Measurements from ENCODE around the gene CHRDL2. TPM values are rescaled to one million over a fixed set of nuclear protein-coding genes. Genes with fewer than 3 reads are reported as not detected.

Gene CHRDL2
- total RNA-seq, 4 donors from 2014 or later, result 0.19 to 0.97 TPM; not detected in 2

GRCh38 chr11:74739546-74740270 lies 8.5 kb upstream of the CHRDL2 start:
- Histone ChIP-seq H3K4me1 (peaks cover 0 to 6% (median 0%) of the 10 kb centered on the region in 3 donors), H3K36me3 (no peaks in the 10 kb centered on the region), H3K4me3 (no peak overlapping the region), H3K27me3 (peaks cover 0 to 5% (median 0%) of the 10 kb centered on the region in 4 donors), H3K9me3 (no peaks in the 10 kb centered on the region), H3K27ac (no peak overlapping the region)
- no peak for DNase-seq
- 9 to 11% methylated on average over 7 to 8 of the region's 8 CpGs for WGBS, 2 donors
- TF ChIP-seq CTCF (IDR thresholded peaks at IDR 0.05) (peak; percentile 79 to 90 (median 82)), POLR2A (IDR thresholded peaks at IDR 0.05) (no peak)
- intact Hi-C loops (cut with DNase I), result no loop called here

- DNase-seq, result no peak
- Histone ChIP-seq H3K36me3 (no peaks in the 10 kb centered on the region), H3K4me1 (peaks cover 0 to 15% (median 0%) of the 10 kb centered on the region in 3 donors), H3K4me3 (no peak overlapping the region), H3K27me3 (peaks cover 0 to 42% (median 4%) of the 10 kb centered on the region in 4 donors), H3K9me3 (no peaks in the 10 kb centered on the region), H3K27ac (no peak overlapping the region)
- intact Hi-C loops (cut with DNase I), result no loop called here
- 76 to 88% methylated on average over 2 of the region's 2 CpGs for WGBS, 2 donors
- TF ChIP-seq POLR2A (IDR thresholded peaks at IDR 0.05), result no peak
- no peak for TF ChIP-seq CTCF (IDR thresholded peaks at IDR 0.05)
Measured at GRCh38 chr11:74736031-74736430, 4.8 kb upstream of the CHRDL2 start.

DNA sequence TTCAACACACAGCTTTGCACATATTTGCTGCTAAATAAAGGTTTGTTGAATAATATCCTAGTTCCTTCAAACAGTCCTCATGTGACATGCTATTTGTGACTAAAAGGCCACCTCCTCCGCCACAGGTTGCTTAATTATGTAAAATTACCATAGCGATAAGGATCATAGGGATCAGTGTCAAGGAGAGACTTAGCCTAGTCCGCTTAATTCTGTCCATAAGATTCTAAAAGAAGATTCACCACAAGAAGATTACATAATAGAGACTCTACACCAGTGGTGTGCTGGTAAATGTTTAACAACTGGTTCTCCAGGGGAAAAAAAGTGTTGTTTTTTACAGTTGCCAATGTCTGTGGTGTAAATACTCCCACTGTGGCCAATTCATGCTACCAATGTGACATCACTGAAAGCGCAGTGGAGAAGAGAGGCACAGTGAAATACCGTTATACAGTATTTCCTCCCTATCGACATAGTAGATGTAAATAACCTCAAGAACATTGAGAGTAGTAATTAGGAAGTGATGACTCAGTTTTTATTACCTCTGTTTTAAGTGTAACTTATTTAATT lies 4.2 kb upstream of the CHRDL2 start:
- Histone ChIP-seq H3K27ac (no peak overlapping the region), H3K4me3 (no peak overlapping the region), H3K27me3 (peaks cover 0 to 48% (median 7%) of the 10 kb centered on the region in 4 donors), H3K4me1 (peaks cover 0 to 21% (median 4%) of the 10 kb centered on the region in 3 donors), H3K36me3 (no peaks in the 10 kb centered on the region), H3K9me3 (no peaks in the 10 kb centered on the region)
- no peak for TF ChIP-seq POLR2A (IDR thresholded peaks at IDR 0.05)
- TF ChIP-seq CTCF (IDR thresholded peaks at IDR 0.05), result no peak
- 72 to 76% methylated on average over 6 of the region's 6 CpGs for WGBS, 2 donors
- no peak for DNase-seq
- intact Hi-C loops (cut with DNase I), result no loop called here

DNA sequence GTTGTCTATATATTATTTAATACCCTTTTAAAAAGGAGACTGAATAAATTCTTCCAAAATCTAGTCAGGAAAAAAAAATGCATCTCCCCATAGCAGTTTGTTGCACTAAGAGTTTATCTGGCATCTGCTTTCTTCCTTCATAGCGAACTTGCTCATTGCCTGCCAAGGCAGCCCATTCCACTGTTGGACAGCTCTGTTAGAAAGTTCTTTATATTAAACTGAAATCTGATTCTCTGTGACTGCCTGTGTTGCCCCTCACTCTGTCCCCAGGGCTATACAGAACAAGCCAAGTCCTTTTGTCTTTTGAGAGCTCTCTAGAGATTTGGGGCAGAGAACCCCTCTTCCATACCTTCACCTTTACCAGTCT lies 3.3 kb upstream of the CHRDL2 start:
- Histone ChIP-seq H3K4me3 (no peak overlapping the region), H3K27me3 (peaks cover 0 to 57% (median 8%) of the 10 kb centered on the region in 4 donors), H3K36me3 (no peaks in the 10 kb centered on the region), H3K4me1 (peaks cover 0 to 18% (median 4%) of the 10 kb centered on the region in 3 donors), H3K27ac (no peak overlapping the region), H3K9me3 (no peaks in the 10 kb centered on the region)
- no peak for TF ChIP-seq POLR2A (IDR thresholded peaks at IDR 0.05)
- TF ChIP-seq CTCF (IDR thresholded peaks at IDR 0.05), result no peak
- no peak for DNase-seq
- WGBS, 2 donors, result 69 to 82% methylated on average over 1 of the region's 1 CpG
- intact Hi-C loops (cut with DNase I), result no loop called here

DNA sequence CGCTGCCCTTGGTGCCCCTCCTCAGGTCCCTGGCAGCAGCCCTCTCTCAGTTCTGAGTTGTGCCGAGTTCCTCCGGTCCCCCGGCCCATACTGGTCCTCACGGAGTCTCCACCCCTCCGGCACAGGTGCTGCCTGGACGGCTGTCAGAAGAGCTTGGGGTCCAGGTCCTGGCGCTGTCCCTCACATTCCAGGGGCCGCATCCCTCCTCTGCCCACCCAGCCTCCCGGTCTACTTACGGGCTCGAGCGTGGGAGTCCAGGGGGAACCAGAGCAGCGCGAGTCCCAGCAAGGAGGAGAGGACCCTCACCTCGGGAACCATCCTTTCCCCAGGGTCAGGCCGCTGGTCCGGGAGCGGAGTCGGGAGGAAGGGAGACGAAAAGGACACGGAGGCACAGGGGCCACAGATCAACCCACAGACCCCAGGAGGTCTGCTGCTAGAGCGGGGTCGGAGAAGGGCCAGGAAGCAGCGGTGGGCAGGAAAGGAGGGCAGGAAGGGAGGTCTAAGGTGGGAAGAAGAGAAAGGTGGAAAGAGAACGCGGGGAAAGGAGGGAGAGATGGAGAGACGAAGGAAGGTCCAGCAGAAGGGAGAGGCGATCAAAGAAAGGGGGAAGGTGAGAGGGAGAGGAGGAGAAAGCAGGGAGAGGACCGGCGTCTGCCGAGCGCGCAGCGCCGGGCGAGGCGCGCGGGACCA lies 510 bp downstream of the CHRDL2 start:
- no peaks in the 10 kb centered on the region for H3K9me3 ChIP-seq
- H3K27me3 ChIP-seq, result peaks cover 0 to 66% (median 8%) of the 10 kb centered on the region in 4 donors
- intact Hi-C loops (cut with DNase I), result no loop called here
- peak overlapping the region in 1 of 4 donors; percentile 28 for H3K27ac ChIP-seq
- WGBS, 2 donors, result 2 to 5% methylated on average over 24 of the region's 40 CpGs
- peak overlapping the region in 3 of 4 donors; percentile 24 to 63 (median 40) for H3K4me3 ChIP-seq
- H3K4me1 ChIP-seq, result peaks cover 0 to 27% (median 12%) of the 10 kb centered on the region in 3 donors
- no peaks in the 10 kb centered on the region for H3K36me3 ChIP-seq
- TF ChIP-seq CTCF (IDR thresholded peaks at IDR 0.05), result no peak
- TF ChIP-seq POLR2A (IDR thresholded peaks at IDR 0.05), result no peak
- no peak for DNase-seq
